SK-N-SH (cell line): ENCODE measurements around the gene CACUL1.

Experiments used
- CTCF ChIP-seq: fragments of 200-600 bp; sonication (generic); IDR thresholded peaks from 2 replicates; pipeline ENCODE4 v1.6.1; 2017; ENCODE audit warnings: antibody characterized with exemption, mild to moderate bottlenecking, moderate library complexity
- EZH2phosphoT487 ChIP-seq: fragments of 200-600 bp; sonication (generic); IDR thresholded peaks from 2 replicates; pipeline ENCODE4 v1.6.1; 2017; ENCODE audit warnings: low read depth, mixed run types, mild to moderate bottlenecking, antibody characterized with exemption, moderate library complexity, borderline replicate concordance
- FOXM1 ChIP-seq: IDR thresholded peaks from 2 replicates; pipeline ENCODE4 v1.4.0; 2012; ENCODE audit warnings: low read depth, mild to moderate bottlenecking
- NRF1 ChIP-seq: IDR thresholded peaks from 2 replicates; pipeline ENCODE4 v1.6.1; 2012; ENCODE audit warnings: low read depth, mild to moderate bottlenecking, low read length
- POLR2AphosphoS5 ChIP-seq: IDR thresholded peaks from 2 replicates; pipeline ENCODE4 v1.6.1; 2012; ENCODE audit warnings: low read depth, low read length
- RCOR1 ChIP-seq: fragments of 150-350 bp; IDR thresholded peaks from 2 replicates; pipeline ENCODE4 v1.6.1; 2017; ENCODE audit warnings: antibody characterized with exemption, low read length
- REST ChIP-seq: IDR thresholded peaks from 2 replicates; pipeline ENCODE4 v1.6.1; 2012; ENCODE audit warnings: mild to moderate bottlenecking, low read depth, low read length, moderate library complexity
- YY1 ChIP-seq: IDR thresholded peaks from 2 replicates; pipeline ENCODE4 v1.4.0; 2012; ENCODE audit warnings: low read depth, mild to moderate bottlenecking

GRCh38 chr10:118778727-118779126 lies 24.0 kb upstream of the CACUL1 start:
- TF ChIP-seq CTCF (no peak), NRF1 (no peak), YY1 (no peak), POLR2AphosphoS5 (no peak), RCOR1 (no peak), FOXM1 (no peak), EZH2phosphoT487 (no peak), REST (no peak)
